HG03521 (cell line): ENCODE results near the gene TFF3.
"Not testable (repeated sequence)": the region's sequence is repeated elsewhere in the genome, so short reads cannot be mapped to it uniquely, and the experiment has no call there.

Experiments
- ATAC-seq: cut with Tn5 transposase; IDR thresholded peaks from one replicate; pipeline ENCODE4 v1.9.1; 2021; ENCODE audit warnings: mild to moderate bottlenecking, moderate library complexity; ENCODE audit not compliant: unreplicated experiment

TFF3 gene

DNA sequence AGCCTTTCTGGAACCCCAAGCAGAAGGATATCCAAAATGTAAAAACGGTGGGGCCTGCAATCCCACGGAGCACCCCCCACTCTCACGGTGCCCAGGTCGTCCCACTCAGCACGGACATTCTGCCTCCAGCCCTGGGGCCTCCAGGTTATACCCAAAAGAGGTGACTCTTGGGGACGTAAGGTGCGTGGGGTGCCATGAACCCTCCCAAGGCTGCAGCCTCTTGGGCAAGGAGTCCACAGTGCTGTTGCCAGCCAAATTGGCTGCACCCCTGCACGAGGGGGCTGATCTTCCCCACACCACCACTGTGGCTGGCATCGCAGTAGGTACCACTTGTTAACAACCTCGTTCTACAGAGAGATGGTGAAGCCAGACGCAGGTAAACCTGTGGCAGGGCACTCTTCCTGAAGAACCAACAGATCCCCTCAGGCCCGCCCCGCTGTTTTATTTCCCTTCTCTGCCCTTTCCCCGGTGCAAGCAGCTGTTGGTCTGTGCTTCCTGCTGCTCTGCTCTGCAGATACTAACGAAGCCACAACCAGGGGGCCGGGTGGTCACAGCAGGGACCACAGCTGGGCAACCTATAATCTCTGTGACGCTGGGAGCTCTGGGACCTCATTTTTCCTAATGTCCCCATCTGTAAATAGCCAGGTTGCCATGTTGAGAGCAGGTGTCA is 8.7 kb downstream of the TFF3 start:
- no peak for ATAC-seq

DNA sequence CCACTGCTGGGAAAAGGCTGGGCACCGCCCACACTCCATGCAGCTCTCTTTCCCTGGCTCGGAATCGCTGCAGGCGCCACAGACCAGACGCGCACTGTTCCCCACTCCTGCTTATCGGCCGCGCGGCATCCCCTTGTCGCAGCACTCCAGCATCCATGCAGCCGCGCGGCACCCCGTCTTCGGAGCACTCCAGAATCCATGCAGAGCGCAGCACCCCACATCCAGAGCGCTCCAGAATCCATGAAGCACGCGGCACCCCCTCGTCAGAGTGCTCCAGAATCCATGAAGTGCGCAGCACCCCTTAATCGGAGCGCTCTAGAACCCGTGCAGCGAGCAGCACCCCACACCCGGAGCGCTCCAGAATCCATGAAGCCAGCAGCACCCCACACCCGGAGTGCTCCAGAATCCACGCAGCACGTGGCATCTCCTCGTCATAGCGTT is 9.5 kb downstream of the TFF3 start:
- ATAC-seq, result no peak

DNA sequence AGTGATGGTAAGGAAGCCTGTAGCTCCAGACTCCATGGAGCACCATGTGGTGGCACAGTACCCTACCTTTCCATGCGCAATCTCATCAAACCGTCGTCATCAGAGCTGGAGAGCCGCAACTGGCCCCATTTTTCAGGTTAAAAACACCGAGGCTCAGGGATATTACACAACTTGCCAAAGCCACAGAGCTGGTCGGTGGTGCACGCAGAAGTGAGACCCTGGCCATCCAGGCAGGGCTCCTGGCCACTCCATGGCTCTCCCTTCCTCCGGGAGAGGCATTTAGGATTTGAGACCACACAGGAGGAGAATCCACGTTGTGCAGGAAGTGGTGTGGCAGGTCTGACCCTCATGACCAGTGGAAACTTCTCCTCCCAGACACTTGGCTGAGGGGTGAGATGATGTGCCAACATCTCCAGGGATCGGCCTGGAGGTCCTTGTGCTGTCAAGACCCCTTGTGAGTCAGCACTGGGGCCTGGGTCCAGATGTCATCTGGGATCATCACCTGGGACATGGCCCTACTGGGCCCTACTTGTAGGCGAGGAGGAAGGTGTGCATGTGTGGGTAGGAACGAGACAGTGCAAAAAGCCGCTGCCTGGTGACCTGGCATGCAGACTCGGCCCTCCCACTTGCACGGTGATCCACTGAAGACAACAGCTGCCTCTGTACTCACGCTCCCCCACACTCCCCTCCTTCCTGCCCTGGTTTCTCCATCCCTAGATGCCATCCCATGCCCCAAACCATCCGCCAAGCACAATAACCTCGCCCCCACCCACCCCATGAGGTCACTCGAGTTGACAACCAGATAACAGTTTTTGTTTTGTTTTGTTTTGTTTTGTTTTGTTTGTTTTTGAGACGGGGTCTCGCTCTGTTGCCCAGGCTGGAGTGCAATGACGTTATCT is 10.4 kb downstream of the TFF3 start:
- ATAC-seq, result no peak

DNA sequence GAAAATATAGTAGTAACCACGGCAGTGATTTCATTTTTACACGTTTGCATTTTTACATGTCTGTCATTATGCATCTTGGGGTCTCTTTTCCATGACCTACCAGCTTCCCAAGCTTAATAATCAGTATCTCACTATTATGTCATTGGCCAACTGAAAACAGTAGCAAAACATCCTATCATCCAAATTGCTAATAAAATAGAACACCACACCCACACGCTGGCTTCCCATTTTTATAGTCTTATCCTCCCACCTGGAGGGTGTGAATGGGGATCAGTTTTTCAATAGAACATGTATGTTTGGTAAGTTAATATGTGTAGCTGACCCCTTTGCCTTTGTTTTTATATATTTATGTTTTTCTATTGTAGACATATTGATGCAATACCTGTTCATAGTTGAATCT is 11.8 kb downstream of the TFF3 start:
- no peak for ATAC-seq

DNA sequence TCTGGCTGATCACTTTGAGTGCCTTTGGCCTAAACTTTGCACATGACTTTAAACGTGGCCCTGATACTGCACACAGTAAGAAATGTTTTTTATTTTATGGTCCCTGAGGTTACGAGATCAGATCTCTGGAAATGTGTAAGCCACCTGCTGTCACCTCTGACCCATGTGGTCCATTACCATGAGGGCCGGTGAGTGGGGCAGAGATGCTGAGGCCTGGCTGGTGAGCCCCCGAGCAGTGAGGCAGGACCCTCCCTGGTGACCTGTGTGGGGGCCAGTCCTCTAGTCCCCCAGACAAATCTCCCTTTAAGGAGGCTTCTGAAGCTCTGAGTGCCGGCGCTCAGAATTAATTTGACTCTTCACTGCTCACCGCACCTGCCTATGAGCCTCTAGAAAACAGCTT is 12.4 kb downstream of the TFF3 start:
- ATAC-seq, result no peak

DNA sequence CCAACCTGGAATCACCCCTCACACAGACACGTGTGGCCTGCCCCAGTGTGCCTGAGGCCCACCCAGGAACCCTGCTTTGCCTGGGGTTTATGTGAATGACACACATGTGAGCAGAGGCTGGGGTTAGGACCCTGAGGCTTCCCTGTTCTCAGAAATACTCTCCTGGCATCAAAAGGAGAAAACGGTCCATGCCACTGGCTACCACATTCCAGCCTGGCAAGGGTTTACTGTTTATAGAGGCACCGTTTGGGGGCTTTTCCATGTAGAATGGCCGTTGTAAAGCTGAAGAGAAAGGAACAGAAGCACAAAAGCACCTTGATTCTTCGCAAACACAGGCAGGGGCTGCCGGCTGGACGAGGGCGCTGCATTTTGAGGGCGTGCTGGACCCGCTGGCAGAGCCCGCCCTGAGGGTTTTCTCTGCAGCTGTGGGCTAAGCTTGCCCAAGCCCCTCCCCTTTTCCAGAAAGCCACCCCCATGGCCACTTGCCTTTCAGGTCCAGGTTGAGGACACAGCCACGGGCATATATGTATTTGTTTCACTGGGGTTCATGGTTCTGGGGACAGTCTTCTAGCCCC is 13.0 kb downstream of the TFF3 start:
- no peak for ATAC-seq

DNA sequence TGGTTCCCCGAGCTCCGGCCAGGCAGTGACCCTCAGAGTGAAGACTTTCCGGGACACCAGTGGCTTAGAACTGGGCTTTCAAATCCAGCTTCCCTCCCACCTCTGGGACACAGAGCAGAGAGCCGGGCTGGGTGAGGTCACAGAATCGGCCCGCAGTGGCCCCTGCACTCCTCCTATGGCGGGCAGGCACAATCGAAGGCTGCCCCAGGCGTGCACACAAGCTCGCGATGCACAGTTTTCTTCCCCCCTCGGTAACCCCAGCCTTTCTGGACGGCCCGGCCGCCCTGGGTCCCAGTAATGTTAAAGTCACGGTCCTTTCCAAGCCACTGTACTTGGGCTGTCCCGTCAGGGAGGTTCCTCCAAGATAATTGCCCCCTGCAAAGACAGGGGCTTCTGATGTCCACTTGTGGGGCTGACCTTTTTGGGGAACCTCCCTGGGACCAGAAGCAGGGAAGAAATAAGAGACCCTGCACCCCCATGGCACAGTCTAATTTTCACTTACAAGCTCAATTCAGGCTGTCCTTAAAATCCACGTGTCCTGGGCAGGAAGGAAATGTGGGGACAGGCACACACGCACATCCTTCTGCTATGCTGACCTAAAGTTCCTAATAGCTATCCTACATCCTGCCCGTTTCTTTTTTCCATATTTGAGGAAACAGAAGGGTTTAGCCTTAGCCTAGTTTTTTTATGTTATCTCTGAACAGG is 13.7 kb downstream of the TFF3 start:
- no peak for ATAC-seq

DNA sequence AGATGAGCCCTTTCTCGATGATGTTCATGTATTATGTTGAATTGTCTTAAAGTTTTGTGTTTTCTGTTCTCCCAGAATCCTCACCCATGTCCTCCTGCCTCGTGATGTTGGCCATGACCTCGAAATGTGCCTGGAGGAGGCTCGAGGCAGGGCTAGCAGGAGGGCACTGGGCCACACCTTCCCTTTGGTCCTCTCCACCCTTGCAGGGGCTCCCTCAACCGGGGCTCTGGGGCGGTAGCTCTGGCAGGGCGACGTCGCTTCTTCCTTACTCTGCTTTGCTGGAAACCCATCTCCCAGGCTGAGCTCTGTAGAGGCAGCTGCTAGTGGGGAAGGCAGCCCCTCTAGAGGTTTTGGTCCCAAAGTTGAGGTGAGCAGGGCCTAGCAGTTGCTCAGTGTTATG is 14.3 kb downstream of the TFF3 start:
- no peak for ATAC-seq

DNA sequence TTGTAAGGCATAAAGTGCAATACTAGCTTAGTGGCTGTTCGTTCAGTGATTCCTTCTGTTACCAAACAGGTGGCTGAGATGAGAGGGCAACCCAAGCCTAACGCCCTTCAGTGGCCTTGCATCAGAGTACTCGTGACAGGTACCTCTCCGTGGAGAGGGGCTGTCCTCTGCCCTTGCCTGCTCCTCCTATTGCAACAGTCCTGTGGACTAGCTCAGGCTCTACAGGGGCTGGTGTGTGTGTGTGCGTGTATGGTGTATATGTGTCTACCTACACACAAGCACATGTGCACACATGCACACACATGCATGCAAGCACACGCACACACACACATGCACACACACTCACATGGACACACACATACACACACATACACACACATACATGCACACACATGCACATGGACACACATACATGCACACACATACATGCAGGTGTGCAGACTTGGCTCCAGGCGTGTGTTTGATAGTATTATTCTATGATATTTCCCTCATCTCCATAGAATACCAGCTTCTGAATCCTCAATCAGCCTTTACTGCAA is 15.1 kb downstream of the TFF3 start:
- no peak for ATAC-seq

DNA sequence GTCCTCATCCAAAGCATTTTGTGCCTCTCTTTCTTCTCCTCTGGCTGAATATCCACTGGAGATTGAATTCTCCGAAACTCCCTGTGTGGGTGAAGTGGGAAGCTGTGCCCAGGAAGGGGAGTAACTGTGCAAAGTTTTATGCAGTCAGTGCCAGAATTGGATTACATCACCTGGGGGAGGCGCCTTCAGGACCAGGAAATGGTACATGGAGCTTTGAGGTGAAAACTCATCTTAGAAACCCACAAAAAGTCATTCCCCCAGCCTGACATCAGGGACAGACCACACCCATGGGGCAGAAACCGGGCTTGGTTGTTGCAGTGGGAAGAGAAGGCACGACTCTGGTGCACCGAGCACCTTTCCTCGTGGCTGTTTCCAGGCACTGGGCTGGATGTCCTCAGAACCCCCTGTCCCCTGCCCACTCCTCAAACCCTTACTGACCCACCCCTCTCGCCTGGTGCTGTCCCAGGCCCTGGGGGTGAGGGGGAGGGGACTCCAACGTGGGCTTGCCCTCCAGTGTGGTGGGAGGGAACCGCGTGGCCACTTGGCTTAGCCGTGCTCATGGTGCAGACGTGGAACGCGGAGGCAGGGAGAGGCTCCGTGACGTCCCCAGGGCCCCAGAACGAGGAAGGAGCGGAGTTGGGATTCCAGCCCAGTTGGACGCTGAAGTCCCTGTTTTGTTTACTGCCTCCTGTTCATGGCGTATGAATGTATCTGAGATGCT is 15.7 kb downstream of the TFF3 start:
- ATAC-seq, result no peak

DNA sequence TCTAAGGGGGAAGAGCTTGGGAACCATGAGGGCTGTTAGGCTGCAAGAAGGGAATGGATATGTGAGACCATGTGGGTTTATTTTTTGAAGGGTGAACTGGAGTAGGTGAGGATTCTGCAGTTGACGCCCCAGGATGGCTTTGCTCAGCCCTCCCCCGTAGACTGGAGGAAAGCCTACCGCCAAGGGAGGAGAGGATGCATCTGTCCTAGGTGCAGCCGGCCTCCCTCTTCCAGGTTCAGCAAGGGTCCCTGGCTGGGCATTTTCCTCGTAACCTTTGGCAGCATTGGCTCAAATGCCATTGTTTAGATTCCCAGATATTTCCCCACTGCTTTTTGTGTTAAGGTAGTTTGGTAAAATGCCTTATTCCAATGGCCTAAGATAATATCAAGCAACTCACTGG is 16.6 kb downstream of the TFF3 start:
- no peak for ATAC-seq

DNA sequence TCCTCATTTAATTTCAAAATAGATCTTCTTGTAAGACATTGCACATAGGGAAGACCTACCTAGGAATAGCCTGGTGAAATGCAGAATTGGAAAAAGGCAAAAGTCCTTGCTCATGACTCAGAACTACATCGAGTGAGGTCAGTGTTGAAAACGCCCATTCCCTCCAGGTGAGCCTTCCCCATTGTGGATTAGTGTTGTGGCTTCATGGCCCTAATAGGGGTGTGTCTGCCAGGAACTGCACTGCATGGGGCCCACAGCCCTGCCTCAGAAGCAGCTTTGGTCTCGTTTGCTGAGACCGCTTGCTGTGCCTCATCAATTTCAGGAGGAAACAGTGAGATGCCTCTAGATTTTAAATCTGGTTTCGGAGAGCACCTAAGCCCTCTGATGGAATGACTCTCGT is 17.0 kb downstream of the TFF3 start:
- no peak for ATAC-seq

DNA sequence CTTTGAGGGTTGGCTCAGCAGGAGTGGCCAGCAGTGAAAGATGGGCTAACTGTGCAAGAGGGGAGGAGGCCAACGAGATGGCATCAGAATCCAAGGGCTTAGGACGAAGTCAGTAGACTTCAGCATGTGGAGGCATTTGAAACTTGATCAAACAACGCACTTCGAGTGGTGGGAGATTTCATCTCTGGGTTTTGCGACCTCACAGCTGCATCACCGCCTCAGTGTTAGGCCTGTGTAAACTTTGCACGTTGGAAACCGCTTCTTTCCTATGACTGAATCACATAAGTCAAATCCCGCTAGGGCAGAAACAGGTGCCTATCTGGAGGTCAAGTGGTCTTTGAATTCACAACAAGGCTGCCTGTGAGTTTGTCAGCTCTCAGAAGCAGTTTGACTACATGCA is 17.8 kb downstream of the TFF3 start:
- no peak for ATAC-seq

DNA sequence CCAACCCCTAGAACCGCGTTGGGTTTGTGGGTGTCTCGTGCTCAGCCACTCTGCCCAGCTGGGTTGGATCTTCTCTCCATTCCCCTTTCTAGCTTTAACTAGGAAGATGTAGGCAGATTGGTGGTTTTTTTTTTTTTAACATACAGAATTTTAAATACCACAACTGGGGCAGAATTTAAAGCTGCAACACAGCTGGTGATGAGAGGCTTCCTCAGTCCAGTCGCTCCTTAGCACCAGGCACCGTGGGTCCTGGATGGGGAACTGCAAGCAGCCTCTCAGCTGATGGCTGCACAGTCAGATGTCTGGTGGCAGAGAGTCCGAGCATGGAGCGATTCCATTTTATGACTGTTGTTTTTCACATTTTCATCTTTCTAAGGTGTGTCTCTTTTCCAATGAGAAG is 18.7 kb downstream of the TFF3 start:
- ATAC-seq, result no peak

DNA sequence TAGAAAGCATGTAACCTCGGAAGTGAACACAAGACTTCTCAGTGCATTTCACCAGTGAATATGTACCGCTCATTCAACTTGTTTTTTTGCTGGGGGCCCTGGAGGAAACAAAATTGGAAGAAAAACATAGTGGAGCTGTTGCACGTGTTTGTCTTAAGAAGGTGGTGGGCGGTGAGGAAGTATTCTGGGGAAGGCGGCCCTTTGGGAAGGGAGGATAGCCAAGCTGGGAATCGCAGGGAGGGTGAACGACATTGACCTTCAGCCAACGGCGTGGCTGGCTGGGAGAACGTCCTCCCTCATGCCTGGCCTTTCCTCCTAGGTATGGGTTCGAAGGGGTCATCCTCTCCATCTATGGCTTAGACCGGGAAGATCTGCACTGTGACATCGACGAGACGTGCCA is 19.4 kb downstream of the TFF3 start:
- ATAC-seq, result no peak

DNA sequence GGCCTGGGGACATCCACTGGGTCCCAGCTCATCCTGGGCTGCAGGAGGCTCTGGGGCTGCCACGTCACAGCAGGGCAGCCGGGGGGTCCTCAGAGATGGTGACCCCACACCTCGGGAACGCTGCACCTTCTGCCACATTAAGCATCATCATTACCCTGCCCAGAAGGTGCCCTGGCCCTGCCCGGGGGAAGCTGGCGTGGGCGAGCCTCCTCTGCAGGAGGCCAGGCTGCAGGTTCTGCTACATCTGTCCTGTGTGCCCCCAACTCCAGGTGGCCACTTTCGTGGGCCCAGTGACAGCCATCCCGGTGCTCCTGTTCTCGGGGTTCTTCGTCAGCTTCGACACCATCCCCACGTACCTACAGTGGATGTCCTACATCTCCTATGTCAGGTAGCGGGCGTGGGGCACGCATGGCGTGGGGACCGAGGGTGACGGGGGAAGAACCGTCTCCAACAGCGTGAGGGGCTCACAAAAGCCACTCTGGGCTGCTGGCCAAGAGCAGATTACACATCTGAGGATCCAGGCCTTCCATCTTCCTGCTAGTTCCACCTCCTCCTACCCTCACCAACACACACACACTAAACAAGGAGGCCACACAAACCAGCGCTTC is 20.8 kb downstream of the TFF3 start:
- no peak for ATAC-seq

DNA sequence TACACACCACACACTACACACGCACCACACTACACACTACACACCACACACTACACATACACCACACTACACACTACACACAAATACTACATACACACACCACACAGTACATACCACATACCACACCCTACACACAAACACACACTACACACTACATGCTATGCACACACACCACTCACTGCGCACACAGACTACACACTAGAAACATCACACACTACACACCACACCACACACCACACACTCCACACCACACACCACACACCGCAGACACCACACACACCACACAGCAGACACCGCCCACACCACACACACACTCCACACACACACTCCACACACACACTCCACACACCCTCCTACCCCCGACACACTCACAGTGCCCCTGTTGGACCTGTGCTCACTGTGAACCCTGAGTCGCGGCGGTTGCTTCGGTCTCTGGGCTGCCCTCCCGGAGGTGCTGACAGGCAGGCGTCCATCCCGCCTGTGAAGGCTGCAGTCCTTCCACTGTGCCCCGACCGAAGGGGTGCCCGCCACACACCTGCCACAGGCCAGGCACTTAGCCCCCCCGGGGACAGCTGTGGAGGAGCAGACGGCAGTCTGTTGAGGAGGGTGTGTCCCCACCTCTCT is 21.4 kb downstream of the TFF3 start:
- no peak for ATAC-seq

DNA sequence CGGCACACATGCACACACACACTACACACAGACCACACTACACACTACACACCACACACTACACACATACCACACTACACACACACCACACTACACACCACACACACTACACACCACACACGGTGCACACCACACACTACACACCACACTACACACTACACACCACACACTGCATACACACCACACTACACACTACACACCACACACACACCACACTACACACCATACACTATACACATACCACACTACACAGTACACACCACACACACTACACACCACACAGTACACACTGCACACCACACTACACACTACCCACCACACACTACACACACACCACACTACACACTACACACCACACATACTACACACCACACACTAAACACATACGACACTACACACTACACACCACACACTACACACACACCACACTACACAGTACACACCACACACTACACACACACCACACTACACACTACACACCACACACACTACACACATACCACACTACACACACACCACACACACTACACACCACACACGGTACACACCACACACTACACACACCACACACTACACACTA is 22.6 kb downstream of the TFF3 start:
- not testable (repeated sequence) for ATAC-seq
